GM12873 (cell line): ENCODE data around the gene POLRMT.

Experiments used
- TF ChIP-seq, protein P1 (sequence below): IDR thresholded peaks from 2 replicates; pipeline ENCODE4 v1.5.1; 2012; ENCODE audit warnings: low read depth, mild to moderate bottlenecking, moderate library complexity, low read length, control low read depth; ENCODE audit not compliant: insufficient read depth; ENCODE audit errors: missing control alignments

POLRMT gene

GRCh38 chr19:581399-582111 is 51.8 kb downstream of the POLRMT start:
- TF ChIP-seq, protein P1, sequence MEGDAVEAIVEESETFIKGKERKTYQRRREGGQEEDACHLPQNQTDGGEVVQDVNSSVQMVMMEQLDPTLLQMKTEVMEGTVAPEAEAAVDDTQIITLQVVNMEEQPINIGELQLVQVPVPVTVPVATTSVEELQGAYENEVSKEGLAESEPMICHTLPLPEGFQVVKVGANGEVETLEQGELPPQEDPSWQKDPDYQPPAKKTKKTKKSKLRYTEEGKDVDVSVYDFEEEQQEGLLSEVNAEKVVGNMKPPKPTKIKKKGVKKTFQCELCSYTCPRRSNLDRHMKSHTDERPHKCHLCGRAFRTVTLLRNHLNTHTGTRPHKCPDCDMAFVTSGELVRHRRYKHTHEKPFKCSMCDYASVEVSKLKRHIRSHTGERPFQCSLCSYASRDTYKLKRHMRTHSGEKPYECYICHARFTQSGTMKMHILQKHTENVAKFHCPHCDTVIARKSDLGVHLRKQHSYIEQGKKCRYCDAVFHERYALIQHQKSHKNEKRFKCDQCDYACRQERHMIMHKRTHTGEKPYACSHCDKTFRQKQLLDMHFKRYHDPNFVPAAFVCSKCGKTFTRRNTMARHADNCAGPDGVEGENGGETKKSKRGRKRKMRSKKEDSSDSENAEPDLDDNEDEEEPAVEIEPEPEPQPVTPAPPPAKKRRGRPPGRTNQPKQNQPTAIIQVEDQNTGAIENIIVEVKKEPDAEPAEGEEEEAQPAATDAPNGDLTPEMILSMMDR = no peak

GRCh38 chr19:580274-580835 is 53.0 kb downstream of the POLRMT start:
- TF ChIP-seq, protein P1 = no peak

GRCh38 chr19:579842-580155 is 53.5 kb downstream of the POLRMT start:
- TF ChIP-seq, protein P1 = no peak

GRCh38 chr19:579111-579841 is 54.1 kb downstream of the POLRMT start:
- TF ChIP-seq, protein P1 = no peak

DNA sequence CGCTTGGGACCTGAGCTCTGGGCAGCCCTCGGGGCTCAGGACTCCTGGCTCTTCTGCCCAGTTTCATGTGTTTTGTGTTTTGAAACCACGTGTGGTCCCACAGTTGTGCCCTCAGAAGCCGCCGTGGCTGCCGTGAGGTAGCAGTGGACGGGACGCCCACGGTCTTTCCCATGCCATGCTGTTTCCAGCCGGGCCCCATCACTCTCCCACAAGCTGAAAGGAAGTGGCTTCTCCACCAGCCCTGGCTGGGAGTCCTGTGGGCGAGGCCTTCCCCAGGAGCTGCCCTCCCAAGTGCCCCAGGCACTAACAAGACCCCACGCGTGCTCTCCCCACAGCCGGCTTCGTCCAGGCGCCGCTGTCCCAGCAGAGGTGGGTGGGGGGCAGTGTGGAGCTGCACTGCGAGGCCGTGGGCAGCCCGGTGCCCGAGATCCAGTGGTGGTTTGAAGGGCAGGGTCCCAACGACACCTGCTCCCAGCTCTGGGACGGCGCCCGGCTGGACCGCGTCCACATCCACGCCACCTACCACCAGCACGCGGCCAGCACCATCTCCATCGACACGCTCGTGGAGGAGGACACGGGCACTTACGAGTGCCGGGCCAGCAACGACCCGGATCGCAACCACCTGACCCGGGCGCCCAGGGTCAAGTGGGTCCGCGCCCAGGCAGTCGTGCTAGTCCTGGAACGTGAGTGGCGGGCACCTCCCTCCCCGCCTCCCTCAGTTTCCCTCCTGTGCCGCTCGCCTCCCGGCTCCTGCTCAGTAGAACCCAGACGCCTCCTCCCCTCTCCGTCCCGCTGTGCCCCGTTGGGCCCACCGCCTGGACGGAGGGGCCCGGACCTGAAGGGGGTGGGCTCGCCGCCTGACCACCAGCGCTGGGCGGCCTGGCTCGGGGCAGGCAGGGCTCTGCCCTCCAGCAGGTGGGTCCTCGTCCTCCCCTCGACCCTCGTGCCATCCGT is 55.6 kb downstream of the POLRMT start:
- TF ChIP-seq, protein P1 = no peak

- TF ChIP-seq, protein P1 = no peak
These were observed 56.4 kb downstream of the POLRMT start for GRCh38 chr19:576768-577438.
